Body of pancreas (tissue), 4 donors: Measurements from ENCODE around the gene SRSF7. TPM values are rescaled to one million over a fixed set of nuclear protein-coding genes. Genes with fewer than 3 reads are reported as not detected.

ENCODE experiments used
- ATAC-seq: fragments of 150-250 bp; one replicate; pipeline ENCODE4 v1.9.1; 2016
- DNase-seq, 4 donors: peaks; one replicate each; pipeline ENCODE4 v3.0.0-alpha.2; 2019
- H3K27ac ChIP-seq, 4 donors: fragments of 200-600 bp; sonication (generic); 1 replicate in 3 of 4; 2 replicates in 1 of 4; pipeline versions ENCODE4 v1.5.1 to v1.6.1; 2016 to 2019; ENCODE audit warnings: mild to moderate bottlenecking in 1 of 4, mixed read lengths in 1 of 4, moderate library complexity in 1 of 4
- H3K27me3 ChIP-seq, 2 donors: fragments of 200-600 bp; sonication (generic); one replicate each; pipeline ENCODE4 v1.6.0; 2016; ENCODE audit warnings: mild to moderate bottlenecking in 1 of 2
- H3K36me3 ChIP-seq, 2 donors: fragments of 200-600 bp; sonication (generic); replicated peaks in 1 of 2; 2 replicates each; pipeline ENCODE4 v1.5.1; 2016; ENCODE audit warnings: low read depth in 2 of 2; ENCODE audit not compliant: insufficient read depth in 1 of 2
- H3K4me1 ChIP-seq: fragments of 200-600 bp; sonication (generic); one replicate; pipeline ENCODE4 v1.6.0; 2016
- H3K4me3 ChIP-seq, 2 donors: fragments of 200-600 bp; sonication (generic); 1 replicate in 1 of 2; 2 replicates in 1 of 2; pipeline ENCODE4 v1.5.1; 2016 to 2019
- H3K9me3 ChIP-seq, 3 donors: fragments of 200-600 bp; sonication (generic); 1 replicate in 2 of 3; 2 replicates in 1 of 3; pipeline ENCODE4 v1.5.1; 2016
- POLR2A ChIP-seq, 3 donors: fragments of 450-650 bp; IDR thresholded peaks; one replicate each; pipeline ENCODE4 v1.6.1; 2016; ENCODE audit warnings: antibody characterized with exemption in 3 of 3, mild to moderate bottlenecking in 2 of 3
- WGBS, 2 donors: methylation state at CpG; one replicate each; pipeline ENCODE4 v1.1.5; 2017; 5-methylcytosine and 5-hydroxymethylcytosine counted together
- intact Hi-C: fragments of 100-400 bp; cut with DNase I; formaldehyde crosslinking; loops from one replicate; pipeline ENCODE4 v1.15.1; 2023
- total RNA-seq, 2 donors: library from RNA; depleted of rRNA; stranded (reverse); fragments of >200 nt; gene quantifications; one replicate each; pipeline ENCODE4 v1.1.0, GENCODE V29; 2016
- TF ChIP-seq, protein P1 (sequence below), 7 experiments: fragments of 450-650 bp in 4 of 7; fragments of 200-600 bp in 3 of 7; sonication (generic) in 3 of 7; IDR thresholded peaks; one replicate each; pipeline ENCODE4 v1.5.1; 2016 to 2019; ENCODE audit warnings: antibody characterized with exemption in 7 of 7

Gene SRSF7
- total RNA-seq, 2 donors from 2014 or later, result 55.8 to 68.2 TPM

DNA sequence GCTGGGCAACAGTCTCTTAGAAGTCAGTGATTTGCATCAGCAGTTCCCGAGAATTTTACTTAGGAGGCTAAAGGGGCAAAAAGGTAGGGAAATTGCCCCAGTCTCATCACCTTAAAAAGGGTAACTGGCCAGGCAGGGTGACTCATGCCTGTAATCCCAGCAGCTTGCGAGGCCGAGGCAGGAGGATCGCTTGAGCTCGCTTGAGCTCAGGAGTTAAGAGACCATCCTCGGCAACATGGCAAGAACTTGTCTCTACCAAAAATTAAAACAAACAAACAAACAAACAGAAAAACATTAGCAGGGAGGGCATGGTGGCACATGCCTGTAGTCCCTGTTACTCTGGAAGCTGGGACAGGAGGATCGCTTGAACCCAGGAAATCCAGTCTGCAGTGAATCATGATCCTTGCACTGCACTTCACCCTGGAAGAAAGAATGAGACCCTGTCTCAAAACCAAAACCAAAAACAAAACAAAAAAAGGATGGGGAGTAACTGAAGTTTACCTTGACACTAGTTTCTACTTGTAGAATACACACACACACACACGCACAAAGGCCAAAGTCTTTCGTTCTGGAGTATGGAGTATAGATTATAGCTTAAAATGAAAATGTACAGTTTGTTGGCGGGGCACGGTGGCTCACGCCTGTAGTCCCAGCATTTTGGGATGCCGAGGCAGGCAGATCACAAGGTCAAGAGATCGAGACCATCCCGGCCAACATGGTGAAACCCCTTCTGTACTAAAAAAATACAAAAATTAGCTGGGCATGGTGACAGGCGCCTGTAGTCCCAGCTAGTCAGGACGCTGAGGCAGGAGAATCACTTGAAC, 24.1 kb upstream of the SRSF7 start:
- Histone ChIP-seq H3K4me3 (no peak overlapping the region), H3K27me3 (no peaks in the 10 kb centered on the region), H3K9me3 (no peaks in the 10 kb centered on the region), H3K27ac (no peak overlapping the region), H3K36me3 (no peaks in the 10 kb centered on the region), H3K4me1 (peaks cover 7% of the 10 kb centered on the region)
- ATAC-seq (no peak), DNase-seq (no peak)
- 74 to 75% methylated on average over 17 of the region's 17 CpGs for WGBS, 2 donors
- intact Hi-C loops, result no loop called here
- TF ChIP-seq POLR2A (IDR thresholded peaks at IDR 0.05), result no peak
- TF ChIP-seq, protein P1, sequence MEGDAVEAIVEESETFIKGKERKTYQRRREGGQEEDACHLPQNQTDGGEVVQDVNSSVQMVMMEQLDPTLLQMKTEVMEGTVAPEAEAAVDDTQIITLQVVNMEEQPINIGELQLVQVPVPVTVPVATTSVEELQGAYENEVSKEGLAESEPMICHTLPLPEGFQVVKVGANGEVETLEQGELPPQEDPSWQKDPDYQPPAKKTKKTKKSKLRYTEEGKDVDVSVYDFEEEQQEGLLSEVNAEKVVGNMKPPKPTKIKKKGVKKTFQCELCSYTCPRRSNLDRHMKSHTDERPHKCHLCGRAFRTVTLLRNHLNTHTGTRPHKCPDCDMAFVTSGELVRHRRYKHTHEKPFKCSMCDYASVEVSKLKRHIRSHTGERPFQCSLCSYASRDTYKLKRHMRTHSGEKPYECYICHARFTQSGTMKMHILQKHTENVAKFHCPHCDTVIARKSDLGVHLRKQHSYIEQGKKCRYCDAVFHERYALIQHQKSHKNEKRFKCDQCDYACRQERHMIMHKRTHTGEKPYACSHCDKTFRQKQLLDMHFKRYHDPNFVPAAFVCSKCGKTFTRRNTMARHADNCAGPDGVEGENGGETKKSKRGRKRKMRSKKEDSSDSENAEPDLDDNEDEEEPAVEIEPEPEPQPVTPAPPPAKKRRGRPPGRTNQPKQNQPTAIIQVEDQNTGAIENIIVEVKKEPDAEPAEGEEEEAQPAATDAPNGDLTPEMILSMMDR (IDR thresholded peaks at IDR 0.05), result no peak

DNA sequence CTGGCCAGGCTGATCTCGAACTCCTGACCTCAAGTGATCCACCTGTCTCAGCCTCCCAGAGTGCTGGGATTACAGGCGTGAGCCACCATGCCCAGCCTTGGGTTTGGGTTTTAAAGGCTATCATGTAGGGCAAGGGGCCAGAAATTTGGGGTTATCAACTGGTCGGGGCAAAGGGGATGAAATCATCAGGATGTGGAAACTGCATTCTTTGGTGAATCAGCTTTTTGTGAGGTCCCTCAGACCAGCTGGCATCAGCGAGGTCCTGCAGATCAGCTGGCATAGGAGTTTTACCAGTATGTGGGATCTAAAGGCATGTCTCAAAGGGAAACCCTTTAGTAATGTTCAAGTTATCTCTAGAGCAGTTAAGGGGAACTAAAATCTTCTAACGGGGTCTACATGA, 20.5 kb upstream of the SRSF7 start:
- peaks cover 7% of the 10 kb centered on the region for H3K4me1 ChIP-seq
- DNase-seq (no peak), ATAC-seq (no peak)
- intact Hi-C loops, result no loop called here
- TF ChIP-seq POLR2A (IDR thresholded peaks at IDR 0.05), result no peak
- TF ChIP-seq, protein P1 (IDR thresholded peaks at IDR 0.05), result no peak
- H3K4me3 ChIP-seq, result no peak overlapping the region
- no peaks in the 10 kb centered on the region for H3K27me3 ChIP-seq
- WGBS, 2 donors, result 56 to 63% methylated on average over 5 of the region's 5 CpGs
- no peak overlapping the region for H3K27ac ChIP-seq
- no peaks in the 10 kb centered on the region for H3K36me3 ChIP-seq
- no peaks in the 10 kb centered on the region for H3K9me3 ChIP-seq

DNA sequence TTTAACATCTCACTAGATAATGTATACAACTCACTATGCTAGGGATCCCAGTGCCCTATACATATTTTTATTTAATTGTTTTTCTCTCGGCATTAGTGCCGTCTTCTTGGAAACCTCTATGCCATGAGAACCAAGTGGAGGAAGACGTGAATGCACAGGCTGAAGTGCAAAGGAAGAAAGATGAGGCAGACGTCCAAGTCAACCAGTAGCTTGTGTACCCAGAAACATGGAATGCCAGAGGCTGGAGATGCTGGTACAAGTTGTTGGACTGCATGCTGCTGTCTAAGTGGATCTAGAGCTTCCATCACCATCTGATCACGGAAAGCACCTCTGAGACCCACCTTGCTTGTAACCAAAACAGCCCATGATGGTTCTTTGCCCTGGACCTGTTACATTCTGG, 14.4 kb upstream of the SRSF7 start:
- DNase-seq, result no peak
- WGBS, 2 donors, result 67 to 72% methylated on average over 5 of the region's 5 CpGs

DNA sequence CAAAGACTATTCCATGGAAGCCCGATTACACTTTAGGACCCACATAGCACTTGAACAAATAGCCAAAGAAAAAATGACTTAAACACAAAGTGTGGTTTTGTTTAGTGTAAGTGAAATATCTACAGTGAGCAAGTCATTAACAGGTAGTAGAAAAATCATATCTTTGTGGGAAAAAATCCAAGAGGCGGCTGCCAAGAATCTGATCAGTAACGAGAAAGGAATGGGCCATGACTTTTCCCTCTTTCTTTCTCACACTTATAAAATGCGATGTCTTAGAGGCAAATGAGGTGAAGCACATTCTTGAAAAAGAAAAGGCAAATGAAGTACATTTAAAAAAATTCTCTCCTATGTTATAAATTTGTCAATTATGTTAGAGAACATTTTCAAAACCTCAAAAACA, 14.0 kb upstream of the SRSF7 start:
- Histone ChIP-seq H3K9me3 (no peaks in the 10 kb centered on the region), H3K27ac (no peak overlapping the region), H3K27me3 (no peaks in the 10 kb centered on the region), H3K4me1 (peaks cover 15% of the 10 kb centered on the region), H3K4me3 (no peak overlapping the region), H3K36me3 (no peaks in the 10 kb centered on the region)
- 12 to 22% methylated on average over 4 of the region's 4 CpGs for WGBS, 2 donors
- TF ChIP-seq POLR2A (IDR thresholded peaks at IDR 0.05), result no peak
- TF ChIP-seq, protein P1 (IDR thresholded peaks at IDR 0.05), result no peak
- DNase-seq (peak in 2 of 4 donors; percentile 26 to 48), ATAC-seq (no peak)
- intact Hi-C loops, result no loop called here

More for the DNA sequence above, 14.4 kb upstream of the SRSF7 start:
- ATAC-seq, result no peak
- intact Hi-C loops, result no loop called here
- TF ChIP-seq, protein P1 (IDR thresholded peaks at IDR 0.05), result no peak
- no peak for TF ChIP-seq POLR2A (IDR thresholded peaks at IDR 0.05)
- no peaks in the 10 kb centered on the region for H3K36me3 ChIP-seq
- no peak overlapping the region for H3K4me3 ChIP-seq
- no peaks in the 10 kb centered on the region for H3K9me3 ChIP-seq
- H3K27ac ChIP-seq, result no peak overlapping the region
- no peaks in the 10 kb centered on the region for H3K27me3 ChIP-seq
- peaks cover 15% of the 10 kb centered on the region for H3K4me1 ChIP-seq

DNA sequence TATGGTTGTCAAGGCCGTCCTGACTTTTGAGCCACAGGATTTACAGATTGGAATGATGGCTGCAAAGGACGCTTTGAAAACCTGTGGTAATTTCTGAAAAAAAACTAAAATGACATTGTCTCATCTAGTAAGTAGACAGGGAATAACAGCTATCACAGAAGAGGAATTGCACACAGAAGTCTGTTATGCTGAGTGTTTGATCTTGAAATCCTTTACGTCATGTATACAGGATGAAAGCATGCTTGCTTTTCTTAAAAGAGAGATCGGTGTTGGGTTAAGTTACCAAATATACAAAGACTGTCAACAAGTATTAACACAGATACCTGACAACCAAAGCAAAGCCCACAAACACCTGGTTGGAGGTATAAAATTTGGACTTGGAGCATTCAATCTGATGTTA, 12.6 kb upstream of the SRSF7 start:
- TF ChIP-seq, protein P1 (IDR thresholded peaks at IDR 0.05), result no peak
- ATAC-seq, result no peak

More for the DNA sequence above, 12.6 kb upstream of the SRSF7 start:
- H3K36me3 ChIP-seq, result no peaks in the 10 kb centered on the region
- H3K9me3 ChIP-seq, result no peaks in the 10 kb centered on the region
- H3K4me1 ChIP-seq, result peaks cover 15% of the 10 kb centered on the region
- no peak overlapping the region for H3K27ac ChIP-seq
- H3K4me3 ChIP-seq, result no peak overlapping the region
- 93 to 94% methylated on average over 4 of the region's 4 CpGs for WGBS, 2 donors
- intact Hi-C loops, result no loop called here
- DNase-seq, result no peak
- H3K27me3 ChIP-seq, result no peaks in the 10 kb centered on the region
